Adipocyte (in vitro differentiated cells): Measurements from ENCODE around the gene SSMEM1.
A peak's percentile ranks its signal among the peaks of the same experiment; 100 is the strongest.
"Not testable (repeated sequence)": the region's sequence is repeated elsewhere in the genome, so short reads cannot be mapped to it uniquely, and the experiment has no call there.

ENCODE experiments used
- DNase-seq: peaks from one replicate; pipeline ENCODE4 v3.0.0-alpha.2; 2015; ENCODE audit warnings: low read depth
- H3K27me3 ChIP-seq: replicated peaks from 2 replicates; pipeline ENCODE4 v1.7.0; 2013; ENCODE audit warnings: mild to moderate bottlenecking, low read length, moderate library complexity; ENCODE audit not compliant: control insufficient read depth, insufficient read depth
- H3K36me3 ChIP-seq: 2 replicates; pipeline ENCODE4 v1.7.0; 2013; ENCODE audit warnings: low read length, mild to moderate bottlenecking, moderate library complexity; ENCODE audit not compliant: control insufficient read depth, insufficient read depth, severe bottlenecking
- H3K4me1 ChIP-seq: 2 replicates; pipeline ENCODE4 v1.7.0; 2013; ENCODE audit warnings: mild to moderate bottlenecking, low read length, moderate library complexity; ENCODE audit not compliant: control insufficient read depth, insufficient read depth
- H3K4me3 ChIP-seq: 2 replicates; pipeline ENCODE4 v1.7.0; 2013; ENCODE audit warnings: mild to moderate bottlenecking, low read length, moderate library complexity
- H3K9ac ChIP-seq: 2 replicates; pipeline ENCODE4 v1.7.0; 2013; ENCODE audit warnings: mild to moderate bottlenecking, low read length, moderate library complexity
- H3K9me3 ChIP-seq: 2 replicates; pipeline ENCODE4 v1.7.0; 2013; ENCODE audit warnings: mild to moderate bottlenecking, low read length, moderate library complexity; ENCODE audit not compliant: control insufficient read depth

The SSMEM1 gene

GRCh38 chr7:130228840-130229502 lies 21.3 kb downstream of the SSMEM1 start:
- Histone ChIP-seq H3K9ac (no peak overlapping the region), H3K9me3 (no peaks in the 10 kb centered on the region), H3K36me3 (no peaks in the 10 kb centered on the region), H3K27me3 (no peaks in the 10 kb centered on the region), H3K4me1 (no peaks in the 10 kb centered on the region), H3K4me3 (no peak overlapping the region)
- DNase-seq: no peak

DNA sequence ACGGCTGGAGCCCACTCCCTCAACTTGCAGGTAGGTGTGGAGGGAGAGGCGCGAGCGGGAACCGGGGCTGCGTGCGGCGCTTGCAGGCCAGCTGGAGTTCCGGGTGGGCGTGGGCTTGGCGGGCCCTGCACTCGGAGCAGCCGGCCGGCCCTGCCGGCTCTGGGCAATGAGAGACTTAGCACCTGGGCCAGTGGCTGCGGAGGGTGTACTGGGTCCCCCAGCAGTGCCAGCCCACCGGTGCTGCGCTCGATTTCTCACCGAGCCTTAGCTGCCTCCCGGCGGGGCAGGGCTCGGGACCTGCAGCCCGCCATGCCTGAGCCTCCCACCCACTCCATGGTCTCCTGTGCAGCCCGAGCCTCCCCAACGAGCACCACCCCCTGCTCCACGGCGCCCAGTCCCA lies 22.3 kb downstream of the SSMEM1 start:
- H3K27me3 ChIP-seq, H3K9ac ChIP-seq, H3K9me3 ChIP-seq, DNase-seq, H3K4me1 ChIP-seq, H3K36me3 ChIP-seq, H3K4me3 ChIP-seq: not testable (repeated sequence)

DNA sequence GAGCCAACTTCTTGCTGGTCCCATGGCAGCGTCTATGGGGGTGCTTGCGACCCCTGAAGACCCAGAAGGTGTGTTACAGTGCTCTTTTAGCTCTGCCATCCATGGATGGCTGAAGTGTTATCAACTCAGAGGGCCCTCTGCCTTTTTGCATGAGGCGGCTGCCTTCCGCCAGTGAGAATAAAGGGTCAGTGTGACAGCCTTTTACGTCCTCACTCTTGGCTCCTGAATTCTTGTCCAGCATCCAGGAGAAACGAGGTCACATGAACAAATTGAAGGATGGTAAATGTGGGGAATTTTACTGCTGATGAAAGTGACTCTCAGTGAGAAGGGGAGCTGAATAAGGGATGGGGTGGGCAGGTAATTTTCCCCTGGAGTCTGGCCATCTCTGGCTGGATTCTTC lies 24.1 kb downstream of the SSMEM1 start:
- no peak for DNase-seq
- Histone ChIP-seq H3K9ac (no peak overlapping the region), H3K4me3 (no peak overlapping the region), H3K36me3 (no peaks in the 10 kb centered on the region), H3K9me3 (no peaks in the 10 kb centered on the region), H3K4me1 (no peaks in the 10 kb centered on the region), H3K27me3 (no peaks in the 10 kb centered on the region)

GRCh38 chr7:130232209-130232608 lies 24.5 kb downstream of the SSMEM1 start:
- Histone ChIP-seq H3K36me3 (no peaks in the 10 kb centered on the region), H3K9me3 (no peaks in the 10 kb centered on the region), H3K4me3 (no peak overlapping the region), H3K27me3 (no peaks in the 10 kb centered on the region), H3K4me1 (no peaks in the 10 kb centered on the region), H3K9ac (no peak overlapping the region)
- DNase-seq: no peak

GRCh38 chr7:130234078-130234477 lies 26.4 kb downstream of the SSMEM1 start:
- Histone ChIP-seq H3K9me3 (no peaks in the 10 kb centered on the region), H3K4me3 (no peak overlapping the region), H3K9ac (no peak overlapping the region), H3K27me3 (no peaks in the 10 kb centered on the region), H3K4me1 (no peaks in the 10 kb centered on the region), H3K36me3 (no peaks in the 10 kb centered on the region)
- no peak for DNase-seq

GRCh38 chr7:130236361-130236760 lies 28.7 kb downstream of the SSMEM1 start:
- H3K9me3 ChIP-seq, H3K9ac ChIP-seq, H3K4me1 ChIP-seq, H3K27me3 ChIP-seq, H3K36me3 ChIP-seq, DNase-seq, H3K4me3 ChIP-seq: not testable (repeated sequence)

DNA sequence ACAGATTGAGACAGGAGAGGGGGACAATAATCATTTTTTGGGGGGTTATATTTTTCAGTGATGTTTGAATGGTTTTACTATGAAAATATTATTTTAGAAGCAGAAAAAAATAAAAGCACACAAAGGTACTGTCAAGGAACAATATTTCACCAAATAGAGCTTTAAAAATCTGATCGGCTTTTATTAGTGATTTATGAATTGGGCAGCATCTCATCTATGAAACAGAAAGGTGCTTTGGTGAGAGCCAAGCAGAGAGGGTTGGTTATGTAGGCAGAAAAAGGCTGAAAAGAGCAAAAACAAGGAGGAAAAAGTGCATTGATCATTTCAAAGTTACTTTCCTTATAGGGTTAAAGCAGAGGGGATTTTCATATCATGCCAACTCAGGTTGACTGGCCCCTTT lies 32.6 kb downstream of the SSMEM1 start:
- Histone ChIP-seq H3K9ac (no peak overlapping the region), H3K4me1 (peaks cover 8% of the 10 kb centered on the region), H3K27me3 (no peaks in the 10 kb centered on the region), H3K4me3 (no peak overlapping the region), H3K9me3 (no peaks in the 10 kb centered on the region), H3K36me3 (no peaks in the 10 kb centered on the region)
- no peak for DNase-seq

DNA sequence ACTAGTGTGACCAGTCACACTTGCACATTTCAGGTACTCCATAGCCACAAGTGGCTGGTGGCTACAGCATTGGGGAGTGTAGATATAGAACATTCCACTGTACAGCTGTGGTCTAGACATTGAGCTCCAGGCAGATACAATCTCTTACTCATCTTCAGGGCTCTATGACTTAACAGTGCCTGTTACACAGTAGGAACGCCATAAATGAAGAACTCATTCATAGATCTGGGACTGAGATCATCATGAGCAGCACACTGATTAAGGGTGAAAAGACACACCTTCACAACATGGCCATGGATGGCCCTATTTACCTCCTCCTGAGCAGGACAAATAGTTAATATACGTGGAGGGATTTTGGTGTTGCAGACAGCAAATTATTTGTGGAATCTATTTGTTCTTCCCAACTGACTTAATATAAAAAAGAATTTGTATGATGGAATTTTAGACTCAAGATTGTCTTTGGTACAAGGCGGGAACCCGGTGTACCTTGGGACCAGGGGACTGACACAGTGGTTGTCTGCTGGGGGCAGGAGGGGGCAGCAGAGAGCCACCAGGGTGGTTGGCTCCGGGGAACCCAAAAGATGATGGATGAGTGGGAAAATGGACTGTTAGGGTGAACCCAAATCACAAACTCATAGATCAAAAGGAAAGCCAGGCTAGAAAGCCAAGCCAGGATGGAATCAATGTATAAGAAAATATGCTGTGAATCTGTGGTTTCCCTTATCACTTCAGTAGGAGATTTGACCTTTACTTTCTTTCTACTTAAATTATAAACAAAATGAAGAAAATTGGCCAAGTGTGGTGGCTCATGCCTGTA lies 34.7 kb downstream of the SSMEM1 start:
- no peak overlapping the region for H3K9ac ChIP-seq
- peak; percentile 75 for DNase-seq
- no peaks in the 10 kb centered on the region for H3K9me3 ChIP-seq
- no peak overlapping the region for H3K4me3 ChIP-seq
- H3K4me1 ChIP-seq: peaks cover 8% of the 10 kb centered on the region
- no peaks in the 10 kb centered on the region for H3K36me3 ChIP-seq
- H3K27me3 ChIP-seq: no peaks in the 10 kb centered on the region

DNA sequence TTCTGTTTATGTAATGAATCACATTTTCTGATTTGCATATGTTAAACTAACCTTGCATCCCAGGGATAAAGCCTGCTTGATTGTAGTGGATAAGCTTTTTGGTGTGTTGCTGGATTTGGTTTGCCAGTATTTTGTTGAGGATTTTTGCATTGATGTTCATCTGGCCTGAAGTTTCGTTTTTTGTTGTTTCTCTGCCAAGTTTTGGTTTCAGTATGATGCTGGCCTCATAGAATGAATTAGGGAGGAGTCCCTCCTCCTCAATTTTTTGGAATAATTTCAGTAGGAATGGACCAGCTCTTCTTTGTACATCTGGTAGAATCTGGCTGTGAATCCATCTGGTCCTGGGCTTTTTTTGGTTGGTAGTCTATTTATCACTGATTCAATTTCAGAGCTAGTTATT lies 35.8 kb downstream of the SSMEM1 start:
- not testable (repeated sequence) for H3K9ac ChIP-seq, H3K36me3 ChIP-seq, H3K4me3 ChIP-seq, H3K4me1 ChIP-seq, H3K9me3 ChIP-seq, H3K27me3 ChIP-seq
- DNase-seq: peak; percentile 57

DNA sequence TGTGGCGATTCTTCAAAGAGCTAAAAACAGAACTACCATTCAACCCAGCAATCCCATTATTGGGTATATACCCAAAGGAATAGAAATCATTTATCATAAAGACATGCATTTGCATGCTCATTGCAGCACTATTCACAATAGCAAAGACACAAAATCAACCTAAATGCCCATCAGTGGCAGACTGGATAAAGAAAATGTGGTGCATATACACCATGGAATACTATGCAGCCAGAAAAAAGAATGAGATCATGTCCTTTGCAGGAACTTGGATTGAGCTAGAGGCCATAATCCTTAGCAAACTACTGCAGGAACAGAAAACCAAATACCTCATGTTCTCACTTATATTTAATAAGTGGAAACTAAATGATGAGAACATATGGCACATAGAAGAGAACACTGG lies 38.8 kb downstream of the SSMEM1 start:
- not testable (repeated sequence) for H3K4me1 ChIP-seq, DNase-seq, H3K27me3 ChIP-seq, H3K36me3 ChIP-seq, H3K4me3 ChIP-seq, H3K9ac ChIP-seq, H3K9me3 ChIP-seq

- not testable (repeated sequence) for H3K4me3 ChIP-seq, H3K4me1 ChIP-seq, H3K36me3 ChIP-seq, DNase-seq, H3K9me3 ChIP-seq, H3K9ac ChIP-seq, H3K27me3 ChIP-seq
These were observed 41.2 kb downstream of the SSMEM1 start for GRCh38 chr7:130248842-130249241.

DNA sequence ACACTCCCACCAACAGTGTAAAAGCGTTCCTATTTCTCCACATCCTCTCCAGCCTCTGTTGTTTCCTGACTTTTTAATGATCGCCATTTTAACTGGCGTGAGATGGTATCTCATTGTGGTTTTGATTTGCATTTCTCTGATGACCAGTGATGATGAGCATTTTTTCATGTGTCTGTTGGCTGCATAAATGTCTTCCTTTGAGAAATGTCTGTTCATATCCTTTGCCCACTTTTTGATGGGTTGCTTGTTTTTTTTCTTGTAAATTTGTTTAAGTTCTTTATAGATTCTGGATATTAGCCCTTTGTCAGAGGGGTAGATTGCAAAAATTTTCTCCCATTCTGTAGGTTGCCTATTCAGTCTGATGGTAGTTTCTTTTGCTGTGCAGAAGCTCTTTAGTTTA lies 42.0 kb downstream of the SSMEM1 start:
- H3K27me3 ChIP-seq, H3K9ac ChIP-seq, H3K9me3 ChIP-seq: not testable (repeated sequence)

More for the DNA sequence above, 42.0 kb downstream of the SSMEM1 start:
- H3K4me3 ChIP-seq, DNase-seq, H3K4me1 ChIP-seq, H3K36me3 ChIP-seq: not testable (repeated sequence)
